Chondrocyte (in vitro differentiated cells): Measurements from ENCODE around the gene TCEAL4. TPM values are rescaled to one million over a fixed set of nuclear protein-coding genes. Genes with fewer than 3 reads are reported as not detected.

ENCODE experiments used
- DNase-seq: peaks from one replicate; pipeline ENCODE4 v3.0.0; 2021; ENCODE audit warnings: mixed read lengths, low spot score
- H3K27ac Mint-ChIP-seq: one replicate; pipeline ENCODE4 v1.8.0; 2021; ENCODE audit warnings: mild to moderate bottlenecking, moderate library complexity, mixed read lengths; ENCODE audit not compliant: unreplicated experiment
- H3K27me3 Mint-ChIP-seq: 2 replicates; pipeline ENCODE4 v1.8.0; 2021; ENCODE audit warnings: low read depth, mixed read lengths
- H3K36me3 Mint-ChIP-seq: 2 replicates; pipeline ENCODE4 v1.8.0; 2021; ENCODE audit warnings: low read depth, mixed read lengths
- H3K4me1 Mint-ChIP-seq: 2 replicates; pipeline ENCODE4 v1.8.0; 2021; ENCODE audit warnings: low read depth, mild to moderate bottlenecking, mixed read lengths
- H3K4me3 Mint-ChIP-seq: one replicate; pipeline ENCODE4 v1.8.0; 2021; ENCODE audit warnings: mild to moderate bottlenecking, moderate library complexity, mixed read lengths; ENCODE audit not compliant: unreplicated experiment
- H3K9me3 Mint-ChIP-seq: 2 replicates; pipeline ENCODE4 v1.8.0; 2021; ENCODE audit warnings: low read depth, mixed read lengths
- CTCF ChIP-seq: fragments of 200-600 bp; sonication (generic); IDR thresholded peaks from 2 replicates; pipeline ENCODE4 v1.5.0; 2021; ENCODE audit warnings: antibody characterized with exemption, mild to moderate bottlenecking, moderate library complexity
- total RNA-seq: library from RNA; stranded (reverse); gene quantifications from 3 replicates; pipeline ENCODE4 v1.2.1, GENCODE V29; 2021

The TCEAL4 gene
- total RNA-seq, 1 donor from 2014 or later, result 91.5 TPM

DNA sequence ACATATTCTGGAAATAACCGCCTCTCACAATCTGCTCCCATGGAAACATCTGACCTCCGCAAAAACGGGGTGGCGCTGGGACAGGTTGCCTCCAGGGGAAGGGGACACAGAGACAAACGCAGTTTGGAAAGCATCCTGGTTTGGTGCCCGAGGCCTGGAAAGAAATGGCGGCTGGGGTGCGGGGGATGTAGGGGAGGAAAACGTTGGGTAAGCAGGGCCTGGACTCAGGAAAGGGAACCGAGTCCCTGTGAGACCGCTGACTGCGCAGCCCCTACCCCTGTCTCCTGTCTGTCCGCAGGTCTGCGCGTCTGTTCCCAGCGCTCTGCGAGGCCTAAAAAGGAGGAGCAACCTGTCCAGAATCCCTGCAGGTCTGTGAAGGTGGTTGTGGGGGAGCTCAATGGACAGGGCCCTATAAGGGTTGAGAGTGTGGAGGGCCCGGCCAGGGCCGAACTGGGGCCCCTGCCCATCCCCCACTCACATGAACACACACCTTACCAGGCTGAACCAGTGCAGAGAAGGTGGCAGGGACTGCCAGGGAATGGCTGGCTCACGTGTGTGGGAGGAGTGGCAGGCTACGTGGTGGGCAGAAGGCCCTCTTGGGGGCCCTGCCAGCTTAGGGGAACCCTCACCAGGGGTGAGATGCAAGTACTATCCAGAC is 23.1 kb downstream of the TCEAL4 start:
- peaks cover 2% of the 10 kb centered on the region for H3K36me3 Mint-ChIP-seq
- H3K27me3 Mint-ChIP-seq, result no peaks in the 10 kb centered on the region
- no peak for TF ChIP-seq CTCF
- peak overlapping the region; percentile 93 for H3K27ac Mint-ChIP-seq
- H3K9me3 Mint-ChIP-seq, result peaks cover 4% of the 10 kb centered on the region
- H3K4me1 Mint-ChIP-seq, result peaks cover 18% of the 10 kb centered on the region
- H3K4me3 Mint-ChIP-seq, result peak overlapping the region; percentile 83
- DNase-seq, result no peak

GRCh38 chrX:103610282-103610681 is 25.0 kb downstream of the TCEAL4 start:
- peaks cover 4% of the 10 kb centered on the region for H3K9me3 Mint-ChIP-seq
- TF ChIP-seq CTCF, result no peak
- peaks cover 27% of the 10 kb centered on the region for H3K4me1 Mint-ChIP-seq
- DNase-seq, result no peak
- peaks cover 2% of the 10 kb centered on the region for H3K36me3 Mint-ChIP-seq
- peak overlapping the region; percentile 19 for H3K27ac Mint-ChIP-seq
- no peaks in the 10 kb centered on the region for H3K27me3 Mint-ChIP-seq
- no peak overlapping the region for H3K4me3 Mint-ChIP-seq

DNA sequence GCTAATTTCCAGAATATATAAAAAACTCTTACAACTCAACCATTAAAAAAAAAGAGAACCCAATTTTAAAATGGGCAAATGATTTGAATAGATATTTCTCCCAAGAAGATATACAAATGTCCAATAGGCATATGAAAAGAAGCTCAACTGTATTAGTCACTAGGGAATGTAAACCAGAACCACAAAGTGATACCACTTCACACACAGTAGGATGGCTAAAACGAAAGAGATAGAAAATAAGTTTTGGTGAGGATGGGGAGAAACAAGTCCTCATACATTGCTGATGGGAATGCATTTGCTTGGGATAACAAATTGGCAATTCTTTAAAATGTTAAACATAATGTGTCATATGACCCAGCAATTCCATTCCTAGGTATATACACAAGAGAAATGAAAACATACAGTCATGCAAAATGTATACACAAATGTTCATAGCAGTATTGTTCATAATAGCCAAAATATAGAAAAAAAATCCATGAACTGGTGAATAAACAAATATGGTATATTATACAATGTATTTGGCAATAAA is 28.1 kb downstream of the TCEAL4 start:
- no peak for TF ChIP-seq CTCF

GRCh38 chrX:103614999-103615398 is 29.7 kb downstream of the TCEAL4 start:
- H3K9me3 Mint-ChIP-seq, result peaks cover 5% of the 10 kb centered on the region
- H3K27me3 Mint-ChIP-seq, result no peaks in the 10 kb centered on the region
- peak overlapping the region; percentile 68 for H3K27ac Mint-ChIP-seq
- no peaks in the 10 kb centered on the region for H3K36me3 Mint-ChIP-seq
- TF ChIP-seq CTCF, result no peak
- H3K4me1 Mint-ChIP-seq, result peaks cover 22% of the 10 kb centered on the region
- DNase-seq, result no peak
- H3K4me3 Mint-ChIP-seq, result no peak overlapping the region

More for the DNA sequence above, 28.1 kb downstream of the TCEAL4 start:
- Mint-ChIP-seq H3K36me3 (peaks cover 2% of the 10 kb centered on the region), H3K27ac (no peak overlapping the region), H3K4me3 (no peak overlapping the region), H3K9me3 (peaks cover 3% of the 10 kb centered on the region), H3K27me3 (no peaks in the 10 kb centered on the region), H3K4me1 (peaks cover 32% of the 10 kb centered on the region)
- DNase-seq, result no peak

GRCh38 chrX:103615781-103616371 is 30.6 kb downstream of the TCEAL4 start:
- peaks cover 5% of the 10 kb centered on the region for H3K9me3 Mint-ChIP-seq
- H3K27me3 Mint-ChIP-seq, result no peaks in the 10 kb centered on the region
- H3K27ac Mint-ChIP-seq, result peak overlapping the region; percentile 63
- no peak for DNase-seq
- H3K36me3 Mint-ChIP-seq, result no peaks in the 10 kb centered on the region
- H3K4me3 Mint-ChIP-seq, result no peak overlapping the region
- TF ChIP-seq CTCF, result no peak
- H3K4me1 Mint-ChIP-seq, result peaks cover 22% of the 10 kb centered on the region
